Measurements from ENCODE around the gene DSC2.

The DSC2 gene

DNA sequence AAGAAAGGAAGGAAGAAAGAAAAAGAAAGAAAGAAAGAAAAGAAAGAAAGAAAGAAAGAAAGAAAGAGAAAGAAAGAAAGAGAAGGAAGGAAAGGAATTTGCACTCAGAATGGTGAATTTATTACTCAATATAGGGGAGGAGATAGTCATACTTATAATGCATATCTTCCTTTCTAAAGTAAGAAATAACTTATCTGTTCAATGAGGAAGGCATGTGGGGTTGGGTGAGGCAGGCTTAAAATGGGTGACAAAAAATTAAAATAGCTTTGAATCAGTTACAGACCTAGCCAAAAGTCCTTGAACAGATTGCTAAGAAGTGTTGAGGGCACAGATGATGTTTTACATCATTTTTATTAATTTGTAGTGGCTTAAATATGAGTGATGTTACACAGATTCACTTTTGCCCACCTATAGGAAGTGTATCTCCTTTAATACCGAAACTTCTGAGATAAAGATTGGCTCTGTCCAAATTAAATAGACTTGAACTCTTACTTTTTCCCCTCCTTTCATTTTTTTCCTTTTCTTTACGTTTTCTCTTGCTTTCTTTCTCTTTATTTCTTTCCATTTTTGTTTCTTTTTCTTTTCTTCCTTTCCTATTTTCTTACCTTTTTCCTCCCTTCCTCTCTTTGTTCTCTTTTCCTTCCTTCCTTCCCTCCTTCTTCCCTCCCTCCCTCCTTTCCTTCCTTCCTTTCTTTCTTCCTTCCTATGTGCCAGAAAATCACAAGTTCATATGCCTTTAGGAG lies 14.8 kb upstream of the DSC2 start:
- no peaks in the 10 kb centered on the region for H3K9me3 ChIP-seq (ENCODE audit: insufficient read depth, low read depth, low read length)
- no peaks in the 10 kb centered on the region for H3K27me3 ChIP-seq (ENCODE audit: insufficient read depth, low read length)
- H3K4me3 ChIP-seq (ENCODE audit: low read length), result no peak overlapping the region
- no peaks in the 10 kb centered on the region for H3K36me3 ChIP-seq (ENCODE audit: insufficient read depth, low read depth, low read length)
- H3K27ac ChIP-seq (ENCODE audit: low read length), result no peak overlapping the region
- H3K4me1 ChIP-seq (ENCODE audit: insufficient read depth, low read length), result peaks cover 8% of the 10 kb centered on the region; the same call in 1 of the 2 replicates
- H3K9ac ChIP-seq (ENCODE audit: low read depth, low read length), result no peak overlapping the region

DNA sequence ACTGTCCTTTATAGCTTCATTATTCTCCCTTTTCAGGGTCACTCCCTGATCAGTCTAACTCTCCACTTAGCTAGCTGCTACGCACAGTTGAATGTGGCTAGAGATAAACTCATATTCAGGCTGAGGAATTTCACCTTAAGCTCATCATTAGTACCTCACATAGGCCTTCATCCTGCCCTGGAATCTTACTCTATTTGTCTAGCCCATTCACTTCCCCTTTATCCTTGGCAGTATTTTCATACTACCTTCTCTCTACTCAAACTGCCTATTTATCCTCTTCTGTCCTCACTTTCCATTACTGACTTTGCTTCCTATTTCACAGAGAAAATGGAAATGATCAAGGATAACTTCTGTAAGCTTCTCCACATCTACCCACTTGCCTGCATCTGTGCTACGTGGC lies 10.6 kb upstream of the DSC2 start:
- H3K27ac ChIP-seq (ENCODE audit: low read length), result no peak overlapping the region
- no peaks in the 10 kb centered on the region for H3K9me3 ChIP-seq (ENCODE audit: insufficient read depth, low read depth, low read length)
- no peaks in the 10 kb centered on the region for H3K36me3 ChIP-seq (ENCODE audit: insufficient read depth, low read depth, low read length)
- no peaks in the 10 kb centered on the region for H3K4me1 ChIP-seq (ENCODE audit: insufficient read depth, low read length)
- no peak overlapping the region for H3K9ac ChIP-seq (ENCODE audit: low read depth, low read length)
- no peaks in the 10 kb centered on the region for H3K27me3 ChIP-seq (ENCODE audit: insufficient read depth, low read length)
- no peak overlapping the region for H3K4me3 ChIP-seq (ENCODE audit: low read length)

DNA sequence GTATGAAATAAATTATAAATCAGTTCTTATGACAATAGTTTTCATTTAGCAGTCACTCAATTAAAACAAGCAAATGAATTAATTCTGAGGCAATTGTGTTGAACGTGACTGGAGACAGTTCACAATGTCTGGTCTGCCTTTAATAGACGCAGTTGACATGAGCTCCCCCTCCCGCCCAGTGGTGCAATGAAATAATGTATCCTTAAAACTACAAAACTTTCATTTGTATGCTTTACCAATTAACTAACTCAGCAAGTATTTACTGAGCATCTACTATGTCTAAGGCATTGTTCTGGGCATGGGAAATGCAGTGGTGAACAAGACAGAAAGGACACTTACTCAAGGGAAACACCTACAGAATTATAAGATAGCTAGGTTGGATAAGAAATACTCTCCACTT lies 3.5 kb upstream of the DSC2 start:
- Histone ChIP-seq H3K4me1 (ENCODE audit: insufficient read depth, low read length) (peaks cover 10% of the 10 kb centered on the region; the same call in 1 of the 2 replicates), H3K9me3 (ENCODE audit: insufficient read depth, low read depth, low read length) (no peaks in the 10 kb centered on the region), H3K9ac (ENCODE audit: low read depth, low read length) (no peak overlapping the region), H3K36me3 (ENCODE audit: insufficient read depth, low read depth, low read length) (no peaks in the 10 kb centered on the region), H3K4me3 (ENCODE audit: low read length) (no peak overlapping the region), H3K27ac (ENCODE audit: low read length) (no peak overlapping the region), H3K27me3 (ENCODE audit: insufficient read depth, low read length) (no peaks in the 10 kb centered on the region)

GRCh38 chr18:31104444-31104843 lies 2.2 kb upstream of the DSC2 start:
- no peak overlapping the region for H3K27ac ChIP-seq (ENCODE audit: low read length)
- H3K9me3 ChIP-seq (ENCODE audit: insufficient read depth, low read depth, low read length), result no peaks in the 10 kb centered on the region
- H3K27me3 ChIP-seq (ENCODE audit: insufficient read depth, low read length), result no peaks in the 10 kb centered on the region
- no peaks in the 10 kb centered on the region for H3K36me3 ChIP-seq (ENCODE audit: insufficient read depth, low read depth, low read length)
- H3K4me1 ChIP-seq (ENCODE audit: insufficient read depth, low read length), result peaks cover 17% of the 10 kb centered on the region
- no peak overlapping the region for H3K9ac ChIP-seq (ENCODE audit: low read depth, low read length)
- no peak overlapping the region for H3K4me3 ChIP-seq (ENCODE audit: low read length)

- no peak overlapping the region for H3K9ac ChIP-seq (ENCODE audit: low read depth, low read length)
- H3K36me3 ChIP-seq (ENCODE audit: insufficient read depth, low read depth, low read length), result no peaks in the 10 kb centered on the region
- no peaks in the 10 kb centered on the region for H3K9me3 ChIP-seq (ENCODE audit: insufficient read depth, low read depth, low read length)
Observed at GRCh38 chr18:31103423-31103822, 1.2 kb upstream of the DSC2 start.

GRCh38 chr18:31102941-31103340 lies 720 bp upstream of the DSC2 start:
- Histone ChIP-seq H3K27ac (ENCODE audit: low read length) (no peak overlapping the region), H3K27me3 (ENCODE audit: insufficient read depth, low read length) (no peaks in the 10 kb centered on the region), H3K36me3 (ENCODE audit: insufficient read depth, low read depth, low read length) (no peaks in the 10 kb centered on the region), H3K4me1 (ENCODE audit: insufficient read depth, low read length) (peaks cover 17% of the 10 kb centered on the region), H3K9me3 (ENCODE audit: insufficient read depth, low read depth, low read length) (no peaks in the 10 kb centered on the region), H3K9ac (ENCODE audit: low read depth, low read length) (peak overlapping the region; percentile 86; the same call in 1 of the 2 replicates), H3K4me3 (ENCODE audit: low read length) (peak overlapping the region; percentile 83)

More at GRCh38 chr18:31103423-31103822, 1.2 kb upstream of the DSC2 start:
- Histone ChIP-seq H3K27me3 (ENCODE audit: insufficient read depth, low read length) (no peaks in the 10 kb centered on the region), H3K27ac (ENCODE audit: low read length) (no peak overlapping the region), H3K4me1 (ENCODE audit: insufficient read depth, low read length) (peaks cover 17% of the 10 kb centered on the region), H3K4me3 (ENCODE audit: low read length) (no peak overlapping the region; the same call in 1 of the 2 replicates)

DNA sequence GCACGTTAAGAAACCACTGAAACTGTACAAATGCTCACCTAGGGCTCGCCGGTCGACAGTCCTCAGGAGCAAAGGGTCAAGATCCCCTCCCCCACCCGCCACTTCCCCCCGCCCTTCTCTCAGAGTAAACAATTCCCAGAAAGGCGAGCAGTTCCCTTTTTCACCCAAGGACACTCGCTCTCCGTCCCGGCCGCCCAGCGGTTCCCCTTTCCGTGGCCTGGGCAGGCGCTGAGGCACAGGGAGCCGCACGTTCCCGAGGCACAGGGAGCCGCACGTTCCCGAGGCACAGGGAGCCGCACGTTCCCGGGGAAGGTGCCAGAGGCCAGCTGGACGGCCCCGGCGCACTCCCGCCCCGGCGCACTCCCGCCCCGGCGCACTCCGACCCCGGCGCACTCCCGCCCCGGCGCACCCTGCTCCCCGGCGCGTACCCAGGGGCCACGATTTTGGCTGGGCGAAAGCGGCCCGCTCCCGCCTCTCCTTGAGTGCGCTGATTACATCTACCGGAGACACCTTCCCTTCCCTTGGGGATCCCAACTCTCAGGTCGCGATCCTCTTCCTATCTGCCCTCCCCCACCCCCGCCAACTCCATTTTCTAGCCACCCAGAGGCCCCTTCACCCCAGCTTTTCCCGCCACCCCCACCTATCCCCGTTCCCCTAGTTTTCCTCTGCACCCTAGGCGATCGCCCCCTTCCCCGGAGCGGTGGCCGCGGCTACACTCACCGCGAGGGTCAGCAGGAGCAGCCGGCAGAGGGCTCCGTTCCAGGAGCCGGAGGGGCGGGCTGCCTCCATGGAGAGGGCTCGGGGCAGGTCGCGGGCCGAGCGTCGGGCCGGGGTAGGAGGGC lies 817 bp downstream of the DSC2 start:
- peak overlapping the region; percentile 83 for H3K4me3 ChIP-seq (ENCODE audit: low read length)

DNA sequence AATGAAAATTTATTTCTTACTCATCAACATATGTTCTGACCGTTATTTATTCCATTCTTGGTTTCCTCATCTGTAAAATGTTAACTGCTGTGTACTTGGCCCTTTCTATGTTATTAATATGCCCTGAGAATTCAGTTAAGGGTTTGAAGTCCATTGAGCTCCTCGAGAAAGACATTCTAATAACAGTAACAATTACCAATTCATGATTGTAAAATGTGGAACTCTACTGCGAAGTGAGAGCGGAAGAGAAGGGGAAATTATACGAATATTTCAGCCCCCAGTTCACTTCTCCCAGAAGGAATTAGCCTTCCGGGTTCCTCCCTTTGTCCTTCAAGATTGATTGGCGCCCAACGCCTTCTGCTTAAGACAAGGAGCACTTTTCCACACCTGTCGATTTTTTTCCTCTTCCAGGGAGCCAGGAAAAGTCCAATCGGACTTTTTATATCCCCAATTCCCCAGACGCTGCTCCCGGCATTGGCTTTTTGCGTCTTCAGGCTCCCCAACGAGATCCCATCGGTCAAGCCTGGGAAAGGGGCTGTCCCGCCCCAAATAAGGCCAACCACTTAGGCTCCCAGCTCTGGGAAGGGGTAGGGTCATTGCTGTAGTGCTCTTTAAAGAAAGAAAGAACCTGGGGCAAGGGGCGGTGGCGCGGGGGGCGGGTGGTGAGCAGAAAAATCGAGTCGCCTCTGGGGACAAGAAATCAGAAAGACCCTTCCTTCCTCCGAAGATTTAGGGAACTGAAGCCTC lies 1.6 kb downstream of the DSC2 start:
- Histone ChIP-seq H3K4me3 (ENCODE audit: low read length) (peak overlapping the region; percentile 83), H3K27me3 (ENCODE audit: insufficient read depth, low read length) (no peaks in the 10 kb centered on the region), H3K36me3 (ENCODE audit: insufficient read depth, low read depth, low read length) (no peaks in the 10 kb centered on the region), H3K4me1 (ENCODE audit: insufficient read depth, low read length) (peaks cover 17% of the 10 kb centered on the region), H3K9ac (ENCODE audit: low read depth, low read length) (peak overlapping the region; percentile 86), H3K9me3 (ENCODE audit: insufficient read depth, low read depth, low read length) (no peaks in the 10 kb centered on the region), H3K27ac (ENCODE audit: low read length) (peak overlapping the region; percentile 92)

More for the DNA sequence above, 817 bp downstream of the DSC2 start:
- H3K27me3 ChIP-seq (ENCODE audit: insufficient read depth, low read length), result no peaks in the 10 kb centered on the region
- no peaks in the 10 kb centered on the region for H3K36me3 ChIP-seq (ENCODE audit: insufficient read depth, low read depth, low read length)
- peak overlapping the region; percentile 86 for H3K9ac ChIP-seq (ENCODE audit: low read depth, low read length)
- peaks cover 17% of the 10 kb centered on the region for H3K4me1 ChIP-seq (ENCODE audit: insufficient read depth, low read length)
- peak overlapping the region; percentile 92 for H3K27ac ChIP-seq (ENCODE audit: low read length)
- no peaks in the 10 kb centered on the region for H3K9me3 ChIP-seq (ENCODE audit: insufficient read depth, low read depth, low read length)

- Histone ChIP-seq H3K36me3 (ENCODE audit: insufficient read depth, low read depth, low read length) (no peaks in the 10 kb centered on the region), H3K4me3 (ENCODE audit: low read length) (peak overlapping the region; percentile 83), H3K27me3 (ENCODE audit: insufficient read depth, low read length) (no peaks in the 10 kb centered on the region), H3K9me3 (ENCODE audit: insufficient read depth, low read depth, low read length) (no peaks in the 10 kb centered on the region), H3K9ac (ENCODE audit: low read depth, low read length) (peak overlapping the region; percentile 86; the same call in 1 of the 2 replicates), H3K4me1 (ENCODE audit: insufficient read depth, low read length) (peaks cover 20% of the 10 kb centered on the region), H3K27ac (ENCODE audit: low read length) (no peak overlapping the region)
Observed at GRCh38 chr18:31099450-31100230, 2.6 kb downstream of the DSC2 start.

- no peaks in the 10 kb centered on the region for H3K27me3 ChIP-seq (ENCODE audit: insufficient read depth, low read length)
Observed at GRCh38 chr18:31098878-31099277, 3.3 kb downstream of the DSC2 start.

GRCh38 chr18:31097666-31098065 lies 4.6 kb downstream of the DSC2 start:
- Histone ChIP-seq H3K9me3 (ENCODE audit: insufficient read depth, low read depth, low read length) (no peaks in the 10 kb centered on the region), H3K9ac (ENCODE audit: low read depth, low read length) (no peak overlapping the region), H3K27me3 (ENCODE audit: insufficient read depth, low read length) (no peaks in the 10 kb centered on the region), H3K27ac (ENCODE audit: low read length) (no peak overlapping the region), H3K4me1 (ENCODE audit: insufficient read depth, low read length) (peaks cover 12% of the 10 kb centered on the region), H3K4me3 (ENCODE audit: low read length) (no peak overlapping the region), H3K36me3 (ENCODE audit: insufficient read depth, low read depth, low read length) (peaks cover 6% of the 10 kb centered on the region)

More at GRCh38 chr18:31098878-31099277, 3.3 kb downstream of the DSC2 start:
- no peaks in the 10 kb centered on the region for H3K9me3 ChIP-seq (ENCODE audit: insufficient read depth, low read depth, low read length)
- H3K4me1 ChIP-seq (ENCODE audit: insufficient read depth, low read length), result peaks cover 20% of the 10 kb centered on the region
- no peak overlapping the region for H3K27ac ChIP-seq (ENCODE audit: low read length)
- H3K4me3 ChIP-seq (ENCODE audit: low read length), result no peak overlapping the region
- no peaks in the 10 kb centered on the region for H3K36me3 ChIP-seq (ENCODE audit: insufficient read depth, low read depth, low read length)
- no peak overlapping the region for H3K9ac ChIP-seq (ENCODE audit: low read depth, low read length)
